GM12801 (cell line): Measurements from ENCODE around the gene OR56A5.

ENCODE experiments used
- CTCF ChIP-seq: IDR thresholded peaks from one replicate; pipeline ENCODE4 v1.5.1; 2011; ENCODE audit warnings: control low read depth; ENCODE audit not compliant: insufficient read length; ENCODE audit errors: extremely low read depth

Gene OR56A5

GRCh38 chr11:5922749-5923426, 45.4 kb downstream of the OR56A5 start:
- TF ChIP-seq CTCF: no peak
